Measurements from ENCODE around the gene CAMK2N2.

The CAMK2N2 gene

GRCh38 chr3:184222521-184222920 is 38.8 kb downstream of the CAMK2N2 start:
- no peak for ATAC-seq
- DNase-seq = no peak

GRCh38 chr3:184218814-184219213 is 42.5 kb downstream of the CAMK2N2 start:
- DNase-seq (no peak), ATAC-seq (no peak)

GRCh38 chr3:184211718-184212117 is 49.6 kb downstream of the CAMK2N2 start:
- ATAC-seq (no peak), DNase-seq (no peak)

- DNase-seq = no peak
- no peak for ATAC-seq
Observed at GRCh38 chr3:184211297-184211696, 50.1 kb downstream of the CAMK2N2 start.
